T-cell (primary cell): ENCODE data around the gene SLC12A5. TPM values are rescaled to one million over a fixed set of nuclear protein-coding genes. Genes with fewer than 3 reads are reported as not detected.

Experiments used
- ATAC-seq, 4 experiments: fragments of 200-7000 bp in 3 of 4; fragments of 150-1000 bp in 1 of 4; cut with Tn5 transposase; replicated peaks in 1 of 4; 1 replicate in 3 of 4; 2 replicates in 1 of 4; pipeline ENCODE4 v1.10.0; 2021; ENCODE audit warnings: moderate library complexity in 3 of 4, mild to moderate bottlenecking in 2 of 4, moderate number of reproducible peaks in 1 of 4
- CTCF ChIA-PET, 2 donors: fragments of 300-600 bp; sonication (Branson Sonifier 250); formaldehyde crosslinking; loops; one replicate each; lab custom pipeline; 2022; ENCODE audit warnings: antibody characterized with exemption in 2 of 2; lab: Charles Lee
- POLR2A ChIA-PET, 2 donors: fragments of 300-600 bp; sonication (Branson Sonifier 250); formaldehyde crosslinking; loops; one replicate each; lab custom pipeline; 2022; ENCODE audit warnings: antibody characterized with exemption in 2 of 2; lab: Charles Lee
- DNase-seq, 35 experiments: peaks; one replicate each; pipeline versions ENCODE4 v3.0.0 to v3.0.0-alpha.2; 2013 to 2023
- H3K27ac ChIP-seq: one replicate; pipeline ENCODE4 v1.5.1; 2013; ENCODE audit warnings: low read length
- H3K27me3 ChIP-seq, 2 experiments: replicated peaks in 1 of 2; 1 replicate in 1 of 2; 2 replicates in 1 of 2; pipeline versions ENCODE4 v1.6.1 to v1.7.0; 2013; ENCODE audit warnings: low read length in 1 of 2, mixed read lengths in 1 of 2; ENCODE audit not compliant: control insufficient read depth in 2 of 2, insufficient read depth in 2 of 2; ENCODE audit errors: extremely low read depth in 1 of 2
- H3K36me3 ChIP-seq, 2 donors: 1 replicate in 1 of 2; 2 replicates in 1 of 2; pipeline versions ENCODE4 v1.6.1 to v1.7.0; 2013; ENCODE audit warnings: low read length in 1 of 2; ENCODE audit not compliant: control insufficient read depth in 2 of 2, insufficient read depth in 1 of 2; ENCODE audit errors: extremely low read depth in 1 of 2
- H3K4me1 ChIP-seq, 2 experiments: 1 replicate in 1 of 2; 2 replicates in 1 of 2; pipeline versions ENCODE4 v1.6.1 to v1.7.0; 2013; ENCODE audit warnings: low read length in 2 of 2, mixed read lengths in 1 of 2; ENCODE audit not compliant: insufficient read depth in 2 of 2, control insufficient read depth in 1 of 2; ENCODE audit errors: extremely low read depth in 1 of 2
- H3K4me3 ChIP-seq, 2 donors: 1 replicate in 1 of 2; 2 replicates in 1 of 2; pipeline versions ENCODE4 v1.5.1 to v1.7.0; 2013; ENCODE audit warnings: mild to moderate bottlenecking in 2 of 2, low read length in 1 of 2, moderate library complexity in 1 of 2; ENCODE audit not compliant: control insufficient read depth in 1 of 2; ENCODE audit errors: extremely low read depth in 1 of 2
- H3K9me3 ChIP-seq: 2 replicates; pipeline ENCODE4 v1.7.0; 2013
- H3K27ac Mint-ChIP-seq, 2 donors: one replicate each; pipeline ENCODE4 v1.8.0; 2020 to 2021; ENCODE audit warnings: mild to moderate bottlenecking in 2 of 2, mixed read lengths in 2 of 2
- H3K27me3 Mint-ChIP-seq, 2 donors: one replicate each; pipeline ENCODE4 v1.8.0; 2021 to 2022; ENCODE audit warnings: mixed read lengths in 2 of 2
- H3K36me3 Mint-ChIP-seq: one replicate; pipeline ENCODE4 v1.8.0; 2021; ENCODE audit warnings: mixed read lengths
- H3K4me1 Mint-ChIP-seq, 3 donors: one replicate each; pipeline ENCODE4 v1.8.0; 2020 to 2022; ENCODE audit warnings: mixed read lengths in 3 of 3, mild to moderate bottlenecking in 1 of 3
- H3K4me3 Mint-ChIP-seq, 3 donors: one replicate each; pipeline ENCODE4 v1.8.0; 2020 to 2022; ENCODE audit warnings: mild to moderate bottlenecking in 3 of 3, mixed read lengths in 3 of 3, moderate library complexity in 3 of 3
- H3K9me3 Mint-ChIP-seq, 3 donors: one replicate each; pipeline ENCODE4 v1.8.0; 2020 to 2022; ENCODE audit warnings: mixed read lengths in 3 of 3
- WGBS: methylation state at CpG from one replicate; pipeline ENCODE4 v1.1.5; 2013; ENCODE audit warnings: missing lambda C conversion rate; ENCODE audit not compliant: insufficient coverage; 5-methylcytosine and 5-hydroxymethylcytosine counted together
- total RNA-seq, 35 experiments: library from RNA in 6 of 35; stranded (reverse) in 6 of 35; fragments of 120-200 nt in 1 of 35; gene quantifications; one replicate each; pipeline versions ENCODE4 v1.2.1 to v1.2.4 and lab custom pipeline; 2013 to 2026

Gene SLC12A5
- total RNA-seq, 5 donors from 2014 or later (not counting 1 experiment from before 2014, with no cell fraction given): 0.05 TPM; not detected in 4

DNA sequence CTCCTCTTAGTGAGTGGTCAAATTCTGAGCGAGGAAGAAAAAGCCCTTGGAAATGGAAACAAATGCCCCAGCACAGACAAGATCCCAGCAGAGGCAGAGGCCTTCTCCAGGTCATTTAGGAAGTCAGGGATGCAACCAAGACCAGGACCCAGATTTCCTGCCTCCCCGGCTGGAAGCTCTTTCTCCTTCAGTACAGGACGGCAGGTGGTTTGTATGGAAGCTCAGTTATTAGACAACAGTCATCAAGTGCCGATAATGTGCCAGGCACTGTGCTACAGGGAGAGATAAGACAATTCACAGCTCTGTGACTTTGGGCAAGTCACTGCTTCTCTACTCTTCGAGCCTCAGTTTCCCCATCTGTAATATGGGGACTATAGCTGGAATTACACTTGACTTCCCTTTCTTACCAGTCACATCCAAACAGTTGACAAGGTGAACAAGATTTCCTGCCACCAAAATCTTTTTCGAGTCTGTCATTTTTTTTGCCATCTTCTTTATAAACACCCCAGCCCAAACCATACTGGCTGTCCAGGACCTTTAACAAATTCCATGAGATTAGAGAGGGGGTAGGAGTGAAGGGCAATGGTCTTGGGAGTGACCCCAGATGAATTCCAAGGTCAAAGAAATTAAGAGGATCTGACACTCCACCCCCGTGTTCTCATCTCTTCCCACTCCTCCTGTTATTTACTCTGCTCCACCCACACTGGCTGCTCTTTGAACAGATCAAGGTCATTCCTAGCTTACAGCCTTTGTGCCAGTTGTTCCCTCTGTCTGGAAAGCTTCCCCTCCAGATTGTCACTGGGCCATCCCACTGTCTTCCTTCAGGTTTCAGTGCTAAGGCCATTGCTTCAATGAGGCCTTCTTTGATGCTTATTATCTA is 14.3 kb upstream of the SLC12A5 start:
- Histone ChIP-seq H3K4me3 (no peak overlapping the region), H3K27ac (no peak overlapping the region), H3K4me1 (peaks cover 3 to 47% of the 10 kb centered on the region in 2 experiments), H3K27me3 (peaks cover under 1 to 54% of the 10 kb centered on the region in 2 experiments), H3K9me3 (no peaks in the 10 kb centered on the region), H3K36me3 (no peaks in the 10 kb centered on the region)
- DNase-seq (no peak), ATAC-seq (no peak)
- Mint-ChIP-seq H3K27me3 (peaks cover 52 to 57% of the 10 kb centered on the region in 2 donors), H3K27ac (peak overlapping the region in 1 of 2 donors; percentile 7), H3K36me3 (no peaks in the 10 kb centered on the region), H3K4me3 (peak overlapping the region in 2 of 3 donors; percentile 7 to 53), H3K9me3 (no peaks in the 10 kb centered on the region), H3K4me1 (peaks cover 37 to 49% (median 37%) of the 10 kb centered on the region in 3 donors)
- ChIA-PET POLR2A (interaction anchor here in 1 of 2 donors (0.5 to 0.7 kb wide), 4 partner anchors 54 to 653 kb away, joined by 3 to 9 read pairs (median 4); no protein-coding TSS in a partner anchor), CTCF (interaction anchor here (0.6 to 3.4 kb wide), 12 partner anchors 8 to 675 kb away, joined by 3 to 37 read pairs (median 5); partner anchors contain the start of genes ACOT8 (in 1 of the 2) and ZSWIM3 (in 1 of the 2))
- WGBS: 83% methylated on average over 4 of the region's 7 CpGs

DNA sequence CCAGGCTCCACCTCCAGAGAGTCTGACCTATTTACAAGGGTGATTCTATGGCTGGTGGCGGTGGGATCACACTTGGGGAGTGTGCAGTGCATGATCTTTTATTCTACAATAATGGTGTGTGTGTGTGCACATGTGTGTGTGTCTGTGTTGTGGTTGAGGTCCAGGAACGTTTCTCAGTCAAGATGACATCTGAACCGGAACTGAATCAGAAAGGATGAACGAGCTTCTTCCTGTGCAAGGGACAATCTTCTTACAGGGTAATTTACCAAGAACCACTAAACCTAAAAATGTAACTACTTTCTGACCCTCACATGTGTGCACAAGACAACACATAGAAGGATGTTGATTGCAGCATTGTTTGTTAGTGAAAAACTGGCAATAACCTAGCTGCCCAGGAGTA is 11.7 kb upstream of the SLC12A5 start:
- no peaks in the 10 kb centered on the region for H3K36me3 Mint-ChIP-seq
- Histone ChIP-seq H3K27ac (no peak overlapping the region), H3K4me3 (no peak overlapping the region), H3K9me3 (no peaks in the 10 kb centered on the region), H3K27me3 (peaks cover 0 to 46% of the 10 kb centered on the region in 2 experiments), H3K4me1 (peaks cover 0 to 33% of the 10 kb centered on the region in 2 experiments), H3K36me3 (no peaks in the 10 kb centered on the region)
- ChIA-PET CTCF (interaction anchor here in 1 of 2 donors (1.1 to 1.4 kb wide), 2 partner anchors 51 to 71 kb away, joined by 3 read pairs; no protein-coding TSS in a partner anchor), POLR2A (interaction anchor here in 1 of 2 donors (0.6 kb wide), 1 partner anchor 108 kb away, joined by 6 read pairs; no protein-coding TSS in a partner anchor)
- no peak overlapping the region for H3K4me3 Mint-ChIP-seq
- no CpG with 5 or more reads among the region's 4 CpGs for WGBS
- ATAC-seq: no peak
- H3K27ac Mint-ChIP-seq: no peak overlapping the region
- H3K27me3 Mint-ChIP-seq: peaks cover 38 to 43% of the 10 kb centered on the region in 2 donors
- peaks cover 28 to 37% (median 28%) of the 10 kb centered on the region in 3 donors for H3K4me1 Mint-ChIP-seq
- no peak for DNase-seq
- H3K9me3 Mint-ChIP-seq: no peaks in the 10 kb centered on the region

DNA sequence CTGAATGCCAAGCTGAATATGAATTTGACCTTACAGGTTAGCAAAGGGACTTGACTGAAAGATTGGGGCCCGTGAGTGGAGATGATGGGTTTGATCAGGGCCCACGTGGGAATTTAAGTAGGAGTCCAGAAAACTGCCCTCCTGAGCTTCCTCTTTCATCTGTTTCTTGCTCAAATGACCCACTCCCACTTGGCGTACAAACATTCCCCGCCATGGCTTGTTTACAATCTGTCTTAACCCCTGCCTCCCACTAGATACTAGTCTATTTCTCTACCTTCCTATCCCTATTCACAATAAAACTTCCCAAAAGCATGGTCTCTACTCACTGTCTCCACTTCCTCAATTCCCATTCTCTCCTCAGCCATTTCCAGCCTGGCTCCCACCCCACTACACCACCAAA is 10.9 kb upstream of the SLC12A5 start:
- no peak overlapping the region for H3K27ac Mint-ChIP-seq
- CTCF ChIA-PET: interaction anchor here in 1 of 2 donors (1.4 kb wide), 1 partner anchor 70 kb away, joined by 3 read pairs; no protein-coding TSS in a partner anchor

DNA sequence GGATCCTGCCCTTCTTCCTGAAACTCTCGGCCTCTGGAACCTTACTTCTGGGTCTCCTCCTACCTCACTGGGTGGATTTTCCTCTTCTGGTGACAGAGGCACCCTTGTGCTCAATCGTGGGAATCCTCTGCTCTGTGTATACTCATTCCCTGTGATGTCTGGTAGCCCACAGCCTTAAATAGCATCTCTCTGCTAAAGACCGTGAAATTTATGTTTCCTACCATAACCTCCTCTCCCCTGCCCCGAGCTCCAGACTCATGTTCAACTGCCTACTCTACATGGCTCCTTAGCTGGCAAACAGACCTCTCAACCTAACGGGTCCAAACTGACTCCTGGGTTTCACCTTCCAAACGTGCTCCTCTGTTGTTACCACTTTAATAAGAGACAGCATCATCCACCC is 10.4 kb upstream of the SLC12A5 start:
- WGBS: 59% methylated on average over 6 of the region's 6 CpGs
- H3K4me1 Mint-ChIP-seq: peaks cover 27 to 41% (median 29%) of the 10 kb centered on the region in 3 donors
- no peaks in the 10 kb centered on the region for H3K36me3 Mint-ChIP-seq
- no peak for ATAC-seq
- H3K9me3 Mint-ChIP-seq: no peaks in the 10 kb centered on the region
- peaks cover 3 to 45% of the 10 kb centered on the region in 2 experiments for H3K27me3 ChIP-seq
- H3K4me3 Mint-ChIP-seq: no peak overlapping the region
- no peak overlapping the region for H3K27ac ChIP-seq
- ChIA-PET POLR2A (no interaction called here), CTCF (interaction anchor here (0.5 to 1.4 kb wide), 2 partner anchors 69 to 181 kb away, joined by 3 to 4 read pairs; no protein-coding TSS in a partner anchor)
- H3K36me3 ChIP-seq: no peaks in the 10 kb centered on the region
- no peak overlapping the region for H3K4me3 ChIP-seq
- H3K27ac Mint-ChIP-seq: no peak overlapping the region
- H3K27me3 Mint-ChIP-seq: peaks cover 41% of the 10 kb centered on the region in 2 donors
- H3K9me3 ChIP-seq: no peaks in the 10 kb centered on the region
- DNase-seq: no peak
- H3K4me1 ChIP-seq: peaks cover 0 to 31% of the 10 kb centered on the region in 2 experiments

More for the DNA sequence above, 10.9 kb upstream of the SLC12A5 start:
- Histone ChIP-seq H3K27me3 (peaks cover 0 to 45% of the 10 kb centered on the region in 2 experiments), H3K4me3 (no peak overlapping the region), H3K27ac (no peak overlapping the region), H3K4me1 (peaks cover 0 to 36% of the 10 kb centered on the region in 2 experiments), H3K9me3 (no peaks in the 10 kb centered on the region), H3K36me3 (no peaks in the 10 kb centered on the region)
- DNase-seq: no peak
- H3K27me3 Mint-ChIP-seq: peaks cover 36 to 37% of the 10 kb centered on the region in 2 donors
- H3K36me3 Mint-ChIP-seq: no peaks in the 10 kb centered on the region
- ATAC-seq: no peak
- POLR2A ChIA-PET: interaction anchor here in 1 of 2 donors (0.6 kb wide), 1 partner anchor 107 kb away, joined by 6 read pairs; no protein-coding TSS in a partner anchor
- whole genome bisulfite sequencing: 84% methylated on average over 2 of the region's 4 CpGs
- no peak overlapping the region for H3K4me3 Mint-ChIP-seq
- peaks cover 24 to 37% (median 25%) of the 10 kb centered on the region in 3 donors for H3K4me1 Mint-ChIP-seq
- no peaks in the 10 kb centered on the region for H3K9me3 Mint-ChIP-seq

DNA sequence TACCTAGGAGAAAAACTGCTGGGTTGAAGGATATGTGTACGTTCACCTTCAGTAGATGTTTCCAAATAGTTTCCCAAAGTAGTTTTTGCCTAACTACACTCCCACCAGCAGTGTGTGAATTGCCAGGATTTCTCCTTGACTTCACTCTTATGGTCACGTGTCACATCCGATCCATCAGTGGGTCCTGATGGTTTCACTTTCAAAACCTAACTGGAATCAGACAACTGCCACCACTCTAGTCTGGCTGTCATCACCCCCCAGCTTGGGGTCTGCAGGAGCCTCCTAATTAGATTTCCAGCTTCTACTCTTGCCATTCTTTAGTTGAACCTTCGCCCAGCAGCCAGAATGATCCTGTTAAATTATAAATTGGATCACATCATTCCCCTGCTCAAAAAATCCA is 8.5 kb upstream of the SLC12A5 start:
- CTCF ChIA-PET: interaction anchor here in 1 of 2 donors (0.5 kb wide), 1 partner anchor 9 kb away, joined by 3 read pairs; no protein-coding TSS in a partner anchor
- no peaks in the 10 kb centered on the region for H3K9me3 ChIP-seq
- no peaks in the 10 kb centered on the region for H3K36me3 Mint-ChIP-seq
- peaks cover 45 to 47% of the 10 kb centered on the region in 2 donors for H3K27me3 Mint-ChIP-seq
- H3K4me1 Mint-ChIP-seq: peaks cover 20 to 28% (median 25%) of the 10 kb centered on the region in 3 donors
- no peaks in the 10 kb centered on the region for H3K9me3 Mint-ChIP-seq
- H3K4me3 Mint-ChIP-seq: peak overlapping the region in 2 of 3 donors; percentile 46 to 48
- POLR2A ChIA-PET: no interaction called here
- H3K4me3 ChIP-seq: no peak overlapping the region
- DNase-seq: no peak
- no peak overlapping the region for H3K27ac ChIP-seq
- peaks cover 0 to 21% of the 10 kb centered on the region in 2 experiments for H3K4me1 ChIP-seq
- H3K27me3 ChIP-seq: peaks cover 4 to 51% of the 10 kb centered on the region in 2 experiments
- no peak for ATAC-seq
- no peaks in the 10 kb centered on the region for H3K36me3 ChIP-seq
- 54% methylated on average over 3 of the region's 4 CpGs for WGBS
- no peak overlapping the region for H3K27ac Mint-ChIP-seq
